ENCODE measurements around the gene PREX1.

GRCh38 chr20:48652961-48653705 is 174.7 kb downstream of the PREX1 start:
- TF ChIP-seq CTCF (IDR thresholded peaks at IDR 0.05) (no peak), POLR2A (IDR thresholded peaks at IDR 0.05) (no peak)

Data from adrenal gland (tissue), 5 donors.